CD4-positive, alpha-beta T cell treated with Interleukin-17A for 4 hours (primary cell): ENCODE measurements around the gene BEST3.

Experiments used
- DNase-seq: peaks from one replicate; pipeline ENCODE4 v3.0.0-alpha.2; 2020; ENCODE audit warnings: mixed read lengths

BEST3 gene

GRCh38 chr12:69698769-69699540 lies at the start of gene BEST3:
Gene BEST3 (minus strand): TSS chr12:69699303. CDS start chr12:69697798, 1,505 bp downstream.
- DNase-seq, result no peak

- DNase-seq, result no peak
These were observed 45.0 kb upstream of the BEST3 start for GRCh38 chr12:69744109-69744508.

DNA sequence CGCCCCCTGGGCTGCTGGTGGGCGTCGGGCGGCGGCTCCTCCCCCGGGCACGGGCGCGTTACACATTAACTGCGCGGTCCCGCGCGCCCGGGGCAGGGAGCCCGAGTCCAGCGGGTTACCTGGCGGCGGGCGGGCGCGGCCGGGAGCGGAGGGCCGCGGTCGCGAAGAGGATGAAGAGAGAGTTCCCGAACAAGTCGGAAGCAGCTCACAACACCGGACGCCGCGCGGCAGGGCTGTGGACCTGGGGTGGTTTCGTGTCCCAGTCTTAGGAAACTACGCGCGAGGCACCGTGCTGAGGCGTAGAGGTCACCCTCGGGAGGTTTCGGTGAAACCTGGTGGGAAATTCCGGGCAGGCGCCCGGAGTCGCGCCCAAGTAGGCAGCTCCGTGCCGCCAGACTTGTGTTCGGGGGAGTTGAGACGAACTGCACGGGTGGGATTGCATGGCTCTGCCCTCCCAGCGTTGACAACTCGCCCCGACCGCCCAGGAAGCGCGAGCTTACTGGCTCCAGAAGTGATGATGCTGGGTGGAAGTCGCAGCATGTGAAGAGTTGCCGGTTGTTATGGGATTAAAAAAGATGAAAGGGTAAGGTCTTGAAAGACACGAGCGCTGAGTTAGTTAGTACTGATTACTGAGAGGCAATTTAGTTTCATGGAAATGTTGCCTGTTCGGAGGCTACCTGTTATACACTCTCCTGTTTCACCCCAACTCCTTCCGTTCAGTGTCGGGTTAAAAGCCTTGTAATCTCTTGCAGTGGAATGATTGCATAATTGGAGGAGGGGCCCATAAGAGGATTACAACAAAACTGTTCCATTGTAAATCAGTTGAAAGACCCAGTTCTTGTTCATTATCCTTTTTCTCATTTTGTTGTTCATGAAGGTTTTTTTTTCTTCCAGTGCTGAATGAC lies 40.4 kb upstream of the BEST3 start:
- peak; percentile 69 for DNase-seq

DNA sequence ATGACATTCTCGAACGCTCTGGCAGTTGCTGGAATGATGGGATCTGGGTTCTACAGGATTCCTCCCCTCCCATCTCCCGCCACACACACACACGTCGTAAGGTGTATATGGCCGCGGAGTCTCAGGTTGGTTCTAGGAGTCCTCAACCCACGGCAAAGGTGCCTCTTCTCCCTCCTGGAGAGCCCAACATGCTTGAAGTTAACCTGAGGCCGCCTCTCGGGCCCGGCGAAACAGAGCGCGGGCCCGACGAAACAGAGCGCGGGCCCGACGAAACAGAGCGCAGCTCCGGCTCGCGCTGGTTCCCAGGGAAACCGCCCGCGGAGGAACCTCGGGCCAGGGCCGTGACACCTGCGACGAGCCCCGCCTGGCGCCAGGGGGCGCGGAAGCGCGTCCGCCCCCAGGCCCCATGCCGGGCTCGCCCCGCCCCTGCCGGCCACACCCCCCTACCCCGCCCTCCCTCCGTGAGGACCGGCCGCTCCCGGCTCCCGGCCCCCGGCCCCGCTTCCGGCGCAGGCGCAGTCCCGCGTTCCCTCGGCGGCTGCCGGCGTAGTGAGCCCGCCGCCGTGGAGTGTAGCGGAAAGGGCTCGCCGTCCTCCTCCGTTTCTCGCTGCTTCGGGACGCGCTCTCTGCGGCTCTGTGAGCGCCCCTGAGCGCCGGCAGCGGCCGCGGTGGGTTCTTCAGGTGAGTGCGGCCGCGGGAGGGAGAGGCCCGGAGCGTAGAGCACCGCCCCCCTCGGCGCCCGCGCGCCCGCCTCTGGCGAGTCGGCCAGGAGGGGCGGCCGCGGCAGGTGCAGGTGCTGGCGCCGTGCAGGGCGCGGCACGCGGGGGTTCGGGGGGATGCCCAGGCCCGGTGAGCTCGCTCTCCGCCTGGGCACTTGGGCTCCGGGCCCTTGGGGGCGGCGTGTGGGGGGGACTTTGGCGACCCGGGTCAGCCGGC lies 39.5 kb upstream of the BEST3 start, which contains the start of gene RAB3IP:
Gene RAB3IP (plus strand): TSS at position 510 of the 936 bp plus-strand sequence. CDS start 16,549 bp downstream, outside the sequence.
- DNase-seq, result peak; percentile 98

GRCh38 chr12:69733638-69734037 lies 34.5 kb upstream of the BEST3 start:
- no peak for DNase-seq

DNA sequence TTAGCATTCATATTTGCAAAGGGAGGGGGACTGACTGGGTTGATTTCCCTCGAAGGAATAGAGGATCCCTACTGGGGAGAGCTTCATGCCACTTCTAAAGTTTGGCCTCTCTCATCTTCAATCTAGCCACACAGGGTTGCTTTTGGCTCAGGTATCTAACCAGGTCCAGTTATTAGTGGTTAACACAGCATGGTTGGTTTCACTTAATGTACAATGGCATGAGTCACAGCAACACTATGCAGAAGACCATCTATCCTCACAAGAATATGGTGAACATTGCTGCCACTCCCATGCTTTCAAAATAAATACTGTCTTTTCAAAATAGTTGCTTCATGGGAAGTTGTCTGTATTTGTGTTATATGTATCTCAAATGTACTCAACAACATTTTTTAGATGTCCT lies 33.0 kb upstream of the BEST3 start:
- no peak for DNase-seq

DNA sequence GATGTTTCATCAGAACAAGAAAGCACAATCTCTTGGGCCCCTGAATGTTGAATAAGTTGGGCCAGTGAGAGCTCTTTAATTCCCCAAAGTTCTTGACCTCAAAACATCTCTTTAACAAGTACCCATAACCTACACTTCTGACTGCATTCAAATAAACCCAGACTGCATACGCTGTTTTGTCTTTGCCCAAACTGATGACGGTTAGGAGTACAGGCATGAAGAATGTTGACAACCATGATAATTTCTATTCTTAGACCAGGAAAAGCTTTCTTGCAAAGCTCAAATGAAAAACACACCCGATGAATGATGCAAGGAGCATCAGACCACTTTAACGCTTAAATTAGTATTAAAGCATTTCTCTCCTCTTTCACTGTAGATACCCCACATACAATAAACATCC lies 27.8 kb upstream of the BEST3 start:
- no peak for DNase-seq

GRCh38 chr12:69720750-69721149 lies 21.6 kb upstream of the BEST3 start:
- no peak for DNase-seq

GRCh38 chr12:69719336-69720316 lies 20.5 kb upstream of the BEST3 start:
- DNase-seq, result no peak

- DNase-seq, result no peak
These were observed 15.4 kb upstream of the BEST3 start for GRCh38 chr12:69714542-69714941.

- no peak for DNase-seq
These were observed 13.7 kb upstream of the BEST3 start for GRCh38 chr12:69712826-69713225.

- no peak for DNase-seq
These were observed 9.5 kb upstream of the BEST3 start for GRCh38 chr12:69708649-69709048.

- DNase-seq, result no peak
These were observed 5.3 kb upstream of the BEST3 start for GRCh38 chr12:69704357-69704756.

DNA sequence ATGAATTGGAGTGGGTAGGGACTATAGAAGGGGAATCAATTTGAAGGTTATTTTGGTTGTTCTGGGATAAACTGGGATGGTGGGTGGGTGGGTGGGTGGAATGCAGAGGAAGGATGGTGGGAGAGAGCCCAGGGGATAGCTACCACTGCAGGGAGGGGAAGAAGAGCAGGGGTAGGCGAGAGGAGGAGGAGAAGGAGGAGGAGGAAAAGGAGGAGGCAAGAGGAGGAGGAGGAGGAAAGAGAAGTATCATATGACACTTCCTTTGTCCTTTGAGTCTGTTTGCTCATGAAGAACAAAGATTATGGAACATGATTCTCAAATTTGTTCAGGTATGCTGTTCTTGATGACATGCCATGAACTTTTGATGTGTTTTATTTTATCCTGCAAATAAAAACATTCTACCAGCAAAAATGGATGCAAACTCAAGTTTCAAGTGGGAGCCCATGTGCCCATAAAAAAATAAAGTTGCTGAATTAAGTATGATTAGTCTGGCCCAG lies 4.1 kb upstream of the BEST3 start:
- DNase-seq, result no peak

DNA sequence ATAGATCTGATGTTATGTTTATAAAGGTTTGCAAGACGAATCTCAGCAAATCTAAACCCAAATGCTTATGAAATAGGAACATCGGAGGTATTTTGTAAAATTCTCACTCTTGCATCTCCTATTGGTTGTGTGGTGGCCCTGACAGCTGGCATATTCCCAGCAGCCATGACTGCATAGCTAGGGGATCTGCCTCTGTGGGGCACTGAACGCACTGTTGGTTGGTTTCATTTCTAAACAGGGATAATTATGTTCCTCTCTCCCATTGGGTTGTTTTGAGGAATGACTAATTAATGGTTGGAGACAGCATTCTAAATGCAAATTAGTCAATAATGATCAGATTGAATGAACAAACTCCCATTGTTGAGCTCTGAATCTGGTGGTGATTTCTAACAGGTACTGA lies 2.7 kb upstream of the BEST3 start:
- no peak for DNase-seq

GRCh38 chr12:69698054-69698453 lies 1.0 kb downstream of the BEST3 start:
- no peak for DNase-seq

- no peak for DNase-seq
These were observed 5.0 kb downstream of the BEST3 start for GRCh38 chr12:69694123-69694522.

DNA sequence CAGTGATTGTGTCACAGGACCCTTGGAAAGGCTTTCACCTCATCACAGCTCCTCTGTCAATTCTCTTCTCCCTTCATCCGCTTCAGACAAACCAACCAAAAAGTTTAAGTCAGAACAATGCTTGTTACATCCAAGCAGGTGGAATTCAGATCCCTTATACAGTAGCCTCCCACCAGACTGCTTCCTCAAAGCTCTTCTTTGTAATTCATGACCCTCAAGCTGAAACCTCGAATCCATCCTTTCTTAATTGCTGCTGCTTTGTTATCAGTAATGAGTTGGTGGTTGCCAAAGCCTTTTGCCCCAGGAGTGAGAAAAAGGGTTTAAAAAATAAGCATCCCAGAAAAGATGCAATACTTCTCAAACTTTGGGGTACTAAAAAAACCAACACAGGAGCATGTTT lies 9.5 kb downstream of the BEST3 start:
- DNase-seq, result no peak

- DNase-seq, result peak; percentile 37
These were observed 10.4 kb downstream of the BEST3 start for GRCh38 chr12:69688471-69689427.

- no peak for DNase-seq
These were observed 11.1 kb downstream of the BEST3 start for GRCh38 chr12:69688021-69688420.
